A549 (cell line): ENCODE results near the gene CTNND2. TPM values are rescaled to one million over a fixed set of nuclear protein-coding genes. Genes with fewer than 3 reads are reported as not detected.

Source experiments
- ATAC-seq, 2 experiments: fragments of 200-7000 bp in 1 of 2; fragments of >200 bp in 1 of 2; cut with Nextera tagmentation in 1 of 2; cut with Tn5 transposase in 1 of 2; 3 replicates each; pipeline versions ENCODE4 v1.8.0 to v1.9.1; 2018 to 2020; ENCODE audit warnings: mild to moderate bottlenecking in 1 of 2, moderate library complexity in 1 of 2
- CTCF ChIA-PET: fragments of 300-600 bp; sonication (Branson Sonifier 250); formaldehyde crosslinking; extraction: SDS; loops from one replicate; lab custom pipeline; 2021; ENCODE audit warnings: antibody characterized with exemption, inconsistent platforms; lab: Yijun Ruan, JAX
- POLR2A ChIA-PET: fragments of 350-600 bp; formaldehyde crosslinking; extraction: SDS; loops from one replicate; lab custom pipeline; 2021; ENCODE audit warnings: antibody characterized with exemption, inconsistent platforms; lab: Yijun Ruan, JAX
- DNase-seq, 2 experiments: peaks; one replicate each; pipeline versions ENCODE4 v3.0.0 to v3.0.0-alpha.2; 2011 to 2016; ENCODE audit warnings: low read depth in 1 of 2, low spot score in 1 of 2
- FAIRE-seq: peaks from 2 replicates; lab custom pipeline; 2011; peaks lifted over from hg19 to GRCh38; lab: Jason Lieb, UNC
- H3K27ac ChIP-seq, 2 experiments: fragments of >200 bp; sonication (Bioruptor Twin); formaldehyde crosslinking; 3 replicates each; pipeline ENCODE4 v1.5.1; 2016 to 2017
- H3K4me1 ChIP-seq: fragments of >200 bp; sonication (Bioruptor Twin); formaldehyde crosslinking; 3 replicates; pipeline ENCODE4 v1.6.1; 2016
- H3K4me2 ChIP-seq: fragments of >200 bp; sonication (Bioruptor Twin); formaldehyde crosslinking; 3 replicates; pipeline ENCODE4 v1.6.1; 2016
- H3K4me3 ChIP-seq: fragments of >200 bp; sonication (Bioruptor Twin); formaldehyde crosslinking; 3 replicates; pipeline ENCODE4 v1.5.1; 2016
- H3K9me3 ChIP-seq: fragments of >200 bp; sonication (Bioruptor Twin); formaldehyde crosslinking; 3 replicates; pipeline ENCODE4 v1.6.1; 2016
- BCL3 ChIP-seq: fragments of >200 bp; sonication (Bioruptor Twin); formaldehyde crosslinking; IDR thresholded peaks from 3 replicates; pipeline ENCODE4 v1.6.1; 2016
- BHLHE40 ChIP-seq: IDR thresholded peaks from 2 replicates; pipeline ENCODE4 v1.6.1; 2012; ENCODE audit warnings: low read depth, low read length, inconsistent platforms
- CHD2 ChIP-seq: fragments of 150-350 bp; IDR thresholded peaks from 2 replicates; pipeline ENCODE4 v1.6.1; 2014; ENCODE audit warnings: low read length; ENCODE audit not compliant: partially characterized antibody
- E2F6 ChIP-seq: IDR thresholded peaks from 2 replicates; pipeline ENCODE4 v1.6.1; 2012; ENCODE audit warnings: low read depth, borderline replicate concordance
- EHMT2 ChIP-seq: fragments of 200-600 bp; sonication (generic); IDR thresholded peaks from 2 replicates; pipeline ENCODE4 v1.6.1; 2016; ENCODE audit warnings: antibody characterized with exemption, low read depth, mild to moderate bottlenecking, moderate library complexity
- ESRRA ChIP-seq: fragments of 150-350 bp; IDR thresholded peaks from 2 replicates; pipeline ENCODE4 v1.6.1; 2014; ENCODE audit warnings: mild to moderate bottlenecking, low read length, borderline replicate concordance
- FOSB ChIP-seq: fragments of 250-450 bp; sonication (Bioruptor Pico); IDR thresholded peaks from 2 replicates; pipeline ENCODE4 v1.5.0; 2020; ENCODE audit warnings: mild to moderate bottlenecking, moderate library complexity
- GATA3 ChIP-seq: IDR thresholded peaks from 2 replicates; pipeline ENCODE4 v1.6.1; 2012; ENCODE audit warnings: borderline replicate concordance
- JUN ChIP-seq, 2 experiments: fragments of >200 bp; sonication (Bioruptor Twin); formaldehyde crosslinking; IDR thresholded peaks; 2 replicates in 1 of 2; 3 replicates in 1 of 2; pipeline ENCODE4 v1.6.1; 2016 to 2017
- KDM1A ChIP-seq: fragments of 200-600 bp; sonication (generic); IDR thresholded peaks from 2 replicates; pipeline ENCODE4 v1.6.1; 2016; ENCODE audit warnings: low read depth, mild to moderate bottlenecking
- MAX ChIP-seq: IDR thresholded peaks from 2 replicates; pipeline ENCODE4 v1.6.1; 2012
- PBX3 ChIP-seq: IDR thresholded peaks from 2 replicates; pipeline ENCODE4 v1.6.1; 2012
- PHF8 ChIP-seq: fragments of 200-600 bp; sonication (generic); IDR thresholded peaks from 2 replicates; pipeline ENCODE4 v1.6.1; 2016; ENCODE audit warnings: low read depth, mild to moderate bottlenecking, antibody characterized with exemption, moderate library complexity, borderline replicate concordance
- POLR2AphosphoS2 ChIP-seq: conservative IDR thresholded peaks from 2 replicates; pipeline ENCODE4 v1.6.1; 2012; ENCODE audit warnings: low read length, improper control_type of control experiment, inconsistent platforms
- REST ChIP-seq: fragments of 200-600 bp; sonication (generic); IDR thresholded peaks from 2 replicates; pipeline ENCODE4 v1.6.1; 2016; ENCODE audit warnings: antibody characterized with exemption, mild to moderate bottlenecking, moderate library complexity
- SREBF2 ChIP-seq: fragments of 450-650 bp; IDR thresholded peaks from 2 replicates; pipeline ENCODE4 v1.6.1; 2014; ENCODE audit warnings: mild to moderate bottlenecking, moderate library complexity
- TFCP2L1 ChIP-seq: fragments of 250-450 bp; sonication (Bioruptor Pico); IDR thresholded peaks from 2 replicates; pipeline ENCODE4 v1.5.0; 2021; ENCODE audit warnings: mild to moderate bottlenecking
- ZSCAN20 ChIP-seq: fragments of 250-450 bp; sonication (Bioruptor Pico); IDR thresholded peaks from 2 replicates; pipeline ENCODE4 v1.8.0; 2022; ENCODE audit warnings: mild to moderate bottlenecking, moderate library complexity
- WGBS: methylation state at CpG from one replicate; pipeline ENCODE4 v1.1.6; 2017; ENCODE audit errors: missing lambda C conversion rate; 5-methylcytosine and 5-hydroxymethylcytosine counted together
- polyA plus RNA-seq, 4 experiments: library from polyadenylated mRNA; depleted of rRNA in 3 of 4; stranded (reverse); fragments of >200 nt; fragmentation: RNase III in 1 of 4; extraction: RNeasy Plus Mini Kit Qiagen cat#74134 plus additional on column Dnase treatment in 1 of 4; gene quantifications; 2 replicates in 3 of 4; 3 replicates in 1 of 4; pipeline ENCODE4 v1.2.3, GENCODE V29; 2011 to 2017

The CTNND2 gene
- polyA plus RNA-seq, 2 of the 4 experiments (the other 2 are of a cell fraction): not detected

- CTCF ChIA-PET: no interaction called here
- no peak for FAIRE-seq
Measured at GRCh38 chr5:11520241-11520930, 383.9 kb downstream of the CTNND2 start.

GRCh38 chr5:11519236-11519635 is 385.0 kb downstream of the CTNND2 start:
- CTCF ChIA-PET: interaction anchor here (0.9 kb wide), 1 partner anchor 825 kb away, joined by 3 read pairs; no protein-coding TSS in a partner anchor
- Histone ChIP-seq H3K4me1 (no peaks in the 10 kb centered on the region), H3K27ac (no peak overlapping the region), H3K4me3 (no peak overlapping the region), H3K9me3 (no peaks in the 10 kb centered on the region), H3K4me2 (no peak overlapping the region)
- DNase-seq (no peak), ATAC-seq (no peak)
- 41% methylated on average over 2 of the region's 2 CpGs for WGBS
- TF ChIP-seq KDM1A (no peak), CHD2 (no peak), PHF8 (no peak), POLR2AphosphoS2 (no peak), REST (no peak), TFCP2L1 (no peak), FOSB (no peak), BHLHE40 (no peak), JUN (IDR thresholded peaks at IDR 0.05) (no peak), BCL3 (no peak), PBX3 (no peak), E2F6 (no peak), GATA3 (no peak)
- TF ChIP-seq, all 56 proteins: peak for 0
- POLR2A ChIA-PET: no interaction called here
- no peak for FAIRE-seq

More at GRCh38 chr5:11520241-11520930, 383.9 kb downstream of the CTNND2 start:
- no peaks in the 10 kb centered on the region for H3K9me3 ChIP-seq
- no peak overlapping the region for H3K4me2 ChIP-seq
- H3K4me3 ChIP-seq: no peak overlapping the region
- 9% methylated on average over 3 of the region's 3 CpGs for WGBS
- DNase-seq (no peak), ATAC-seq (no peak)
- POLR2A ChIA-PET: no interaction called here
- no peaks in the 10 kb centered on the region for H3K4me1 ChIP-seq
- no peak overlapping the region for H3K27ac ChIP-seq
- TF ChIP-seq ESRRA (no peak), EHMT2 (no peak), SREBF2 (no peak), E2F6 (no peak), ZSCAN20 (no peak), KDM1A (no peak), MAX (no peak), GATA3 (no peak)
